HG02610 (cell line): Measurements from ENCODE around the gene SERPINA5.

Experiments used
- ATAC-seq: cut with Tn5 transposase; IDR thresholded peaks from one replicate; pipeline ENCODE4 v1.9.1; 2021; ENCODE audit warnings: mild to moderate bottlenecking, moderate library complexity; ENCODE audit not compliant: unreplicated experiment

SERPINA5 gene, protein sequence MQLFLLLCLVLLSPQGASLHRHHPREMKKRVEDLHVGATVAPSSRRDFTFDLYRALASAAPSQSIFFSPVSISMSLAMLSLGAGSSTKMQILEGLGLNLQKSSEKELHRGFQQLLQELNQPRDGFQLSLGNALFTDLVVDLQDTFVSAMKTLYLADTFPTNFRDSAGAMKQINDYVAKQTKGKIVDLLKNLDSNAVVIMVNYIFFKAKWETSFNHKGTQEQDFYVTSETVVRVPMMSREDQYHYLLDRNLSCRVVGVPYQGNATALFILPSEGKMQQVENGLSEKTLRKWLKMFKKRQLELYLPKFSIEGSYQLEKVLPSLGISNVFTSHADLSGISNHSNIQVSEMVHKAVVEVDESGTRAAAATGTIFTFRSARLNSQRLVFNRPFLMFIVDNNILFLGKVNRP

DNA sequence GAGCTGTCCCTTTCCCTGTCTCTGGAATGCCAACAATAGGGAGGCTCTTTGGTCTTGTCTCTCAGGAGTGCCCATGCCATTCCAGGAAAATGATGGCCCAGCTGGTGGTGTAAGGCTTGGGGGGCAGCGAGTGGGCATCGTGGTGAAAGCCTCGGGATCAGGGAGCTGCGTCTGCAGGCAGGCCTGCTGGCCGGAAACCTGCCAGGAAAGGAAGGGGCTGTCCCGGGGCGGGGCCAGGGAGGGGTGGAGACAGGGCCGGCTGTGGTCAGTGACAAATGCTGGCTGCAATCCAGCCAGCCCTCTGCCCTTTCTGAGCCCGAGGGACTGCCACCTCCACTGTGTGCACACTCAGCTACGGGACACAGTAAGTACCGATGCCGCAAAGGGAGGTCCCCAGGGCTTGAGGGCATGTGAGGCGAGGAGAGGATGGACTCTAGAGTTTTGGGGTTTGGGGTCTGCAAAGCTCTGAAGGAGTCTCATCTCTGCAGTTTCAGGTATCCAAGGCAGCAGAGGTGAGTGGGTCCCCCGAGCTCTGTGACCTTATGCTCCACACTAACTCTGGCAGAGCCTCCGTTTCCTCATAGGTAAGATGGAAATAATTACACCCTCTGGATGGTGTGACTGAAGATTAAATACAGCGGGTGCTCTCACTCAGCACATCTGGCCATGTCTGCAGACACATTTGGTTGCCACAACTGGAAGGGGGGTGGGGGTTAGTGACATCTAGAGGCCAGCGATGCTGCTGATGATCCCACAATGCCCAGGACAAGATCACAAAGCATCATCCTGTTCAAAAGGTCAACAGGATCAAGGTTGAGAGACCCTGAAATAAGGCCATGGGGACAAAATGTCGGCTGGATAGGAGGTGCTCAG, at the start of gene SERPINA5:
SERPINA5 (plus strand) TSS at position 300 of the 873 bp plus-strand sequence. CDS start 5,937 bp downstream, outside the sequence.
- ATAC-seq = no peak

DNA sequence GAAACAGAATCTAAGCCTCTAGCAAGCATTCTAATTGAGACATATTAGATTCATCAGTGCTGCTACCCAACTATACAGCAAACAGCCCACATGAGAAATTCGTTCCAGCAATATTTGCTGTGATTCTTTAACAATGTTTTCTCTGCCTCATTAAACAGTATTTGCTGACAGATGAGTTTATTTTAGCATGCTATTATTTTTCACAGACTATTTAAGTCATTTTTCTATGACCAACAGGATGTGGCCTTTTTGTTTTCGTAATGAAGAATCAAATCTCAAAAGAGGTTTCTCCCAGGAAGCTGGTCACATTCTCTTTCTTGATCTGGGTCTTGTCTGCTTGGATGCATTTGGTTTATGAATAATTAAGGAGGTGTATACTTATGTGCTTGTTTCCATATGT, 48.8 kb upstream of the SERPINA5 start:
- no peak for ATAC-seq

DNA sequence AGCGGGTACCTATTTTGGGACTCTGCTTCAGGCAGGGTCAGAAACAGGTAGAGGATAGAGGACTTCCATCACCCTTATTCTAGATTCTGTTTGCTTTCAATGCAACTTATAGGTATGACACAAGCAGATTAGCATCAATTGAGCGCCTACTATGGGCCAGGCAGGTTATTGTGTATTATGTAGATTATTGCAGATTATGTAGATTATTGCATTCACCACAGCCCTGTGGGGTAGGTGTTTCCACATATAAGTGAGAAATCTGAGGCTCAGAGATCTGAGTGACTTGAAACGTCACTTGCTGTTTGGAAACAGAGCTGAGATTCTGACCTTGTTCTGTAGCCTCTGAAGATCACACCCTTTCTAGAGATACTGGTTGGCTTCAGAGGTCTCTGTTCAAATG, 45.7 kb upstream of the SERPINA5 start:
- no peak for ATAC-seq

DNA sequence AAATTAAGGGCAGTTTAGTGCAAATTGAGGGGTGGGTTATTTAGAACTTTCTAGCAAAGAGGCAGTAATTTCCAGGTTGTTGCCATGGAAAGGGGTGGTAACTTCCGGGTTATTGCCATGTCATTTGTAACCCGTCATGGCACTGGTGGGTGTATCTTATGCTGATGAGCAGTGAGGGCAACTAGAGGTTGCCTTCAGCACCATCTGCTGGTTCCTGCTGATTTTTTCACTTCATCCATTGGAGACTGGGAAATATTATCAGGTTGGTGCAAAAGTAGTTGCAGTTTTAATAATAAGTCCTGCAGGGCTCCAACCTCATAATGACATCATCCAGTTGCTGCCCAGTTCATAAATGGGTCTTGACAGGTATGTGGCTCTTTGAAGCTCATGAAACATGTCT, 44.4 kb upstream of the SERPINA5 start:
- ATAC-seq = no peak

DNA sequence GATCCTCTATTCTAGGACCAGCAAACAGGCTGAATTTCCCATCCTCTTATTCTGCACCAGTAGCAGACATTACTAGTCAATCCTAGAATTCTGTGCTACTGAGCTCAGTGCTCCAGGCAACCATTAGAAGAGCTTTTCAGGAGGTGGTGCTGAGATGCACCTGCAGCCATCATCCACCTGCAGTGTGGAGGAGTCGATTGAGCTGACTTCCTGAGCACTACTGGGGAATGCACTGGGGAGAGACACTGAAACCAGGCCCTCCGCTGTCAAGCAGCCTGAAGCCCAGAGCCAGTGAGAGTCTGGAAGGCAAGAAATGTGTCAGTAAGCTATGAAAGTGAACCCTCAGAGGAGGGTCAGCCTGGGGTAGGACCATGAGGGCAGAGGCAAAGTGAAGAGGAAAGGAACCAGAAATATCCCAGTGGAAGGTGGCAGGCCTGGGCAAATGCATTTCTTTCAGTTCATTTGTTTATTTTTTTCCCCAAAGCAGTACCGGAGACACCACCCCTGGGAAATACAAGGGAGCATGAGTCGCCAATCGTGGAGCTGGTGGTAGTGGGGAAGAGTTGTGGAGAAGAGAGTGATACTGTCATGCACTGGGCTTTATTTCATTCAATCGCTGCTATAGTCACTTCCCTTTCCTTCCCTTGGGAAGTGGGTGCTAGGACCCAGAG, 43.0 kb upstream of the SERPINA5 start:
- ATAC-seq = no peak

DNA sequence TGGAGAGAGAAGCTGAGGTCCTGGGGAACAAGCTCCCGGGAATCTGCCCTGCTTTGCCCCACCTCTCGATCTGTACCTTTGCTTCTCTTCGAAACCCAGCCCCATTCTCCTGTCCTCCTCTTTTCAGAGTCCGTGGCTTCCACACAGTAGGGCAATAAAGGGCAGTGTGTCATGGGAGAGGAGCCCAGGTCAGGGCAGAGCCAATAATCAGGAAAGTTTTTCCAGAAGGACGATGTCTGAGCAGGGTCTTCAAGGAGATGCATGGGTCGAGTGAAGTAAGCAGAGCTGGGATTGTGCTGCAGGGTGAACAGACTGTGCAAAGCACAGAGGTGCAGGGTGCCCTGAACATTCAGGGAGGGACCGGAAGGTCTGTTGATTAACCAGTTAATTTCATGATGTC, 42.0 kb upstream of the SERPINA5 start:
- no peak for ATAC-seq

DNA sequence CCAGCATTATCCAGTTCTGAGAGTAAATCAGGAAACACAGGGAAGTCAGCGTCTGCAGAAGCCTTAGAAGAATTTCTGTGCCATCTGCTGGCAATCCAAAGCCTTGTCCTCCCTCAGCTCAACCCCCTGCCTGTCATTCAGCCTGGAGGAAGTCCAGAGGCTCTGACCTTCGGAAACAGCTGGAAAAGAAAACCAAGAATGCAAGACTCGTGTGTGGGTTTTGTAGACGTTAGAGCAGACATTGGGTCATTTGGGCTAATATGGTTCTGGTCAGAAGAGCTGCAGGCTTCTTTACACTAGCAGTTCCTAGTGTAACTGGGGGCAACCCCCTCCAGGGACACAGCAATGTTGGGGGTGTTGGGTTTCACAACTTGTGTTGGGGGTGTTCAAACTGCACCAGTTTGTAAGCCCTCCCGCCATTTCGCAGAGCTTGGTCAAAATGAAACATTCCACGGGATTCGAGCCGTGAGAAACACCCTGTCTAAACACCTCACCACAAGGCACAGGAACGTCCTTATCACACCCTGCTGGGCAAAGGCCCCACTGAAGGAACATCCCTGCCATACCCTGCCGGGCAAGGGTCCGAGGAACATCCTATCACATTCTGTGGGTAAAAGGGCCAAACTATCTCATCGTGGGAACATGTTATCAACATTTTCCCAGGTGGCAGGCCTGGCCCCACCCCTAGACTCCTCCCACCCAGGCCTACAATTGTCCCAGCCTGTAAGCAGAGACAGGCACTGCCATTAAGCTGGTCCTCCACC, 41.0 kb upstream of the SERPINA5 start:
- ATAC-seq = no peak

DNA sequence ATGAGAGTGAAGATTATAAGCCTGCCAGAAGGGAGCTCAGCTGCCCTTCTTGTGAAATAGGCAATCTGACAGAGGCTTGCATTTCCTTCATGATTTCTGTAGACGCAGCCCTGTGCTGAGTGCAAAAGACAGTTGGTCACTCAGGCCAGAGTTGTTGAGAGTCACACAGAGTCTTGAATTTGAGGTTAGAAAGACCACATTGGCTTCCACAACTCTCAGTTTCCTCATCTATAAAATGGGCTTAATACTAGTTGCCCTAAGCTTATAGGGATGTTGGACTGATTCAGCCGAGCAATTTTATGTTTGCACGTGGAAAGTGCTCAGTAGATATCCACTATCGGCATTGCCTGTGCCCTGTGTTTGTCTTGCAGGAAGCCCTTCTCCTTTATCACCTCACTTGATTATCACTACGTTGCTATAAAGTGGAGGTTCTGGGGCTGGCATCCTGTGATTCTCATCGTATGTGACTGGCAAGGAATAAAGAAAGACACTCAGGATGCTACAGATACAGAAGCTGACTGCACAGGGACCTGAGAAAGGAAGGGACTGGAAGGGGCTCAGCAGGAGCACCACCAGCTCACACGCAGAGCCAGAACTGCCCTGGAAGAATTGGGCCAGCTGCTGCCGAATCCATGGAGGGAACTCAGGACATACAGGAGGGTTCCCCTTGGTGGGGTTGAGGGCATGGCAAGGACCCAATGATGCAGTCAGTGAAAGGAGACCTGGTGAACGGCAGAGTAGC, 39.8 kb upstream of the SERPINA5 start:
- no peak for ATAC-seq

DNA sequence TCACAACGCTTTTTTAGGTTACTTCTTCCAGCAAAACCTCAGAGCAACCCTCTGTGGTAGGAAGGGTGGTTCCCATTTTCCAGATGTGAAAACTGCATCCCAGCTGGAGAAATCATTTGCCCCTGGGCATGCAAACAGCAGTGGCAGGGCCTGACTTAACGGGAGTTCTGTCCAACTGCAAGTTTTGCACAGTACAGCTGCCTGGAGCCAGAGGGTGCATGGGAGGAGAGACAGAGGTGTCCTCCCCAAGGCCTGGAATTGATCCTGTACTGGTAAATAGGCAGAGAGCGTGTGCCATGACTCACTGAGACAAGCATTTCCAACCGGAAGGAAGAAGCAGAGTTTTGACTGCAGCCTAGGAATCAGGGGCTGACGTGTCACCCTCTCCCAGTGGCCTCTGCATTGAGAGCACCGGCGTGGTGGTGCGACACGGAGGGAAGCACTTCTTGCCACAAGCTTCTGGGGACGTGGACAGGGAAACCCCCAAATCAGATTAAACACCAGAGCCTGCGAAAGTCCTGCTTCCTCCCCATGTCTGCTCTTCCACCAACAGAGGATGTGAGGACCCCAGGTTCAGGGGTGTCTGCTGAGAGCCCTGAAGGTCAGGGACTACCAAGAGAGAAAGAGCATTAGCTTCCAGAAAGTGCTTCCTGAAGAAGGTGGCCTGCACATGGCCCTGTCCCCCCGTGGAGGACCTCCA, 39.0 kb upstream of the SERPINA5 start:
- ATAC-seq = no peak

DNA sequence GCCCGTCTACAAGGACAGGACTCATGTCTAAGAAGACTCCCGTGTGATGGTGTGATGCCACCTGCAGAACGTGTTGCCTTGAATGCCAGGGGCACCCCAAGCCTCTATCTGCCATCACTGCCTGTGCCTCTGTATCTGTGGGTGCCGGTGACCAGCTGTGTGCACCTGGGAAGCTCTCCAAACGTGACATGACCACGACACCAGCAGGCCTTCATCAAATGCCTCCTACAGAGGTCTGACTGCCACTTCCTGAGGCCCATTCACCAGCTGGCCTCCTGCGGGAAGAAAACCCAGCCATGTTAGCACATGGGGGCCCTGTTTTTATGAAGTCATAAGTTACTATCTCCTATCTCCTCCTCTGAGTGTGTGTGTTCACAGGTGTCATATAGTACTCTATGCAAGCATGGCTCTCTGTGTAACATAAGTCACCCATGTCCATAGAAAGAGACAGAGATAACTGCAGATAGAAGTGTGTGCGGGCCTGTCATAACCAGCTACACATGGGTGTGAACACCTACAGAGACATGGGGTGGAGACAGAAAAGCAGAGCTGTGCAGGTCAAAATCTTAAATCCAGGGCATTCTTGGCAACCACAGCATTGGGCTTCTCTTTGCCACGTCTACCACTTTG, 38.3 kb upstream of the SERPINA5 start:
- ATAC-seq = no peak

DNA sequence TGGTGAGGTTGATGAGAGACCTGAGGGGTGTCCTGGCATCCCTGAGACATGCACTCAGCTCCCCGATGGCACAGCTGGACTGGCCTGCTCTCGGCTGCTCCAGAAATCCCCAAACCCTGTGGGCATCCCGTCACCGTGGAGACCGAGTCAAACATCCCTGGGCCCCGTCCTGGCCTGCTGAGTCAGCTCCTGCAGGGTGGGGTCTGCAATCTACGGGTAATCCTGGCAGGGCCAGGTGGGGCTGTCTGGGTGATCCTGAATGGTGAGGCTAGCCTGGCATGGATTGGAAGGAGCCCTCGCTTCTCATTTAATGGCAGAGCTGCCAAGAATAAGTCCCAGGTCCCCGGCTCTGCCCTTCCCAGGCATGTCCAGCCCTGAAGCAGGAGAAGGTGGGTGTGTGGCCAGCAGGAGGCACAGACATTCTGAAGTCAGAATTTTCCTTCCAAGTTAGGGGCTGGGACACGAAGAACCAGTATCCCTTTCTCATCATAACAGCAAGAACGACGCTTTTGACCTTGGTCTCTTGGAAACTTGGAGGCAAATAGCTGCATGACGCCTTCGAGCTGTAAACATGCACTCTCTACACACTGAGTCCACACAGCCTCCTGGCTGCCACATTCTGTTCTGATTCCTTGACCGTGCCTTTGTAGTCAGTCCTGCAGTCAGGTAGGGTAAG, 37.6 kb upstream of the SERPINA5 start:
- ATAC-seq = no peak

DNA sequence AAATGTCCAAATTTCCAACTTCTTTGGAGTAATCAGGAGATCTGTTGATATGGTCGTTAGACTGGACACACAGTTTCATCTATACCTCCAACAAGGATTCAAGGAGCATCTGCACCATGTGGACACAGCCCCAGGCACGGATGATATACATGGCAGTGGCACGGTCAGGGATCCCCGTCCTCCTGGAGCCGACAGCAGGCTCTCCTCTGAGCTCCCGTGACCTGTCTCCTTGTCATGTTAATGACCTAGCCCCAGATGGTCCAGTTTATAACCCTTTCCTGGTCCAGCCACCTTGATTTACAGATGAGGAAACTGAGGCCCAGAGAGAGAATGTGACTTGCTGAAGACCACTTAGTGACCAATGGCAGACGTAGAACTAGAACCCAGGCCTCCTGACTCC, 36.5 kb upstream of the SERPINA5 start:
- no peak for ATAC-seq

DNA sequence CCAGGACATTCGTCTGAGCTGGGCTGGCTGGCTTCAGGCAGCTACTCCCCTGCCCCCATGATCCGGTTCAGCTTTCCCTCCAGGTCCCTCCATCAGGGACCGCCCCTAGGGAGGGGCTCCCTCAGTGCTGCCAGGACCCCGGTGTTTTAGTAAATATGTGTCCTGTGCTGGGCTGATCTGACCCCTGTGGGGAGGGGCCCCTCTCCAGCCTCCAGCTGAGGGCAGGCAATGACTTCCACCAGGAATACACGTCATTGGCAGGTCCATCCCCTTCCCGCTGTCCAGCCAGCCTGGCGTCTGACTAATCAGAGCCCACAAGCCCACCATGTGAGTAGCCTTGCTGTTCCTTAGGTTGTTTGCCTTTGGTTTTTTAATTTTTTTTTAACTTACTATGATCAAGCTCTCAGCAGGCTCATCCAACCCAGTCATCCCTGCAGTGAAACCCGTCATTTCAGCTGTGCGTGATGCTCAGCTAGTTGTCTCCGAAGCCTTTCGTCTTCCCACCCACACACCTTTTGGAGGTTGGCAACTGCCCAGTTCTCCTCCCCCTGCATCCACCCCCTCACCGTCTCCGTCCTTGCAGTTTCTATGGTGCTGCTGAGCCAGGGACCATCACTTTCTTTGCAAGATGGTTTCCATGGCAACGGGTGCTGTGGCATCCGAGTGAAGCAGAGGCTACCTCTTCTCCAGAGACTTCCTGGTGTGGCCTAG, 35.9 kb upstream of the SERPINA5 start:
- ATAC-seq = no peak

DNA sequence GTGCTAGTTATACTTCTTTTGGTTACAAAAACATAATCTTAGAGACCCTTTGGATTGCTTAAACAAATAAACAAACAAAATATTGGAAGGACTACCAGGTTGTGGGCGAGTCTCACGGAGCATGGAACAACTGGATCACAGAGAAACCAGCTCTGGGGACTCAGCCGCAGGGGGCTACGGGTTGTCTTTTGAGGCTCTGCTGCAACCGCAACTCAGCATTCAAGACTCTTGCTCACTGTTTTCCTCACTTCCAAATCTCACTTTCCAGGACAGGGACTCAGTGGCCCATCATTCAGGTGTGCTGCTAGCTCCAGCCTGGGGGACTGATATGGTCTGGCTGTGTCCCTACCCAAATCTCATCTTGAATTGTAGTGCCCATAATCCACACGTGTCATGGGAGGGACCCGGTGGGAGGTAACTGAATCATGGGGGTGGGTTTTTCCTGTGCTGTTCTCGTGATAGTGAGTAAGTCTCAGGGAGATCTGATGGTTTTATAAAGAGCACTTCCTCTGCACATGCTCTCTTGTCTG, 34.0 kb upstream of the SERPINA5 start:
- no peak for ATAC-seq

DNA sequence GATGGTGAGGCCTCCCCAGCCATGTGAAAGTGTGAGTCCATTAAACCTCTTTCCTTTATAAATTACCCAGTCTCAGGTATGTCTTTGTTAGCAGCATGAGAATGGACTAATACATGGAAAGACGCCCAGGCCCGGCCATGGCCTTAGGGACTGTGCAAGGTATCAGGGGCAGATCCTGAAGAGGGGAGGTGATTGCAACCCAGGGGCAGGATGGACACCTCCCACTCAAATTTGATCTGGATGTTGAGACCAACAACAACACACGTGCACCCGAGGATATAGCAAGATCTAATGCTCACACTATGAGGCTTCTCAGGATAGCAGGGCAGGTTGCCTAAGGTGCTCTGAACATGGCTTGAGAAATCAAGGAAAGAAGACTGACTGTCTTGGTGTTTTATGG, 33.5 kb upstream of the SERPINA5 start:
- ATAC-seq = no peak

DNA sequence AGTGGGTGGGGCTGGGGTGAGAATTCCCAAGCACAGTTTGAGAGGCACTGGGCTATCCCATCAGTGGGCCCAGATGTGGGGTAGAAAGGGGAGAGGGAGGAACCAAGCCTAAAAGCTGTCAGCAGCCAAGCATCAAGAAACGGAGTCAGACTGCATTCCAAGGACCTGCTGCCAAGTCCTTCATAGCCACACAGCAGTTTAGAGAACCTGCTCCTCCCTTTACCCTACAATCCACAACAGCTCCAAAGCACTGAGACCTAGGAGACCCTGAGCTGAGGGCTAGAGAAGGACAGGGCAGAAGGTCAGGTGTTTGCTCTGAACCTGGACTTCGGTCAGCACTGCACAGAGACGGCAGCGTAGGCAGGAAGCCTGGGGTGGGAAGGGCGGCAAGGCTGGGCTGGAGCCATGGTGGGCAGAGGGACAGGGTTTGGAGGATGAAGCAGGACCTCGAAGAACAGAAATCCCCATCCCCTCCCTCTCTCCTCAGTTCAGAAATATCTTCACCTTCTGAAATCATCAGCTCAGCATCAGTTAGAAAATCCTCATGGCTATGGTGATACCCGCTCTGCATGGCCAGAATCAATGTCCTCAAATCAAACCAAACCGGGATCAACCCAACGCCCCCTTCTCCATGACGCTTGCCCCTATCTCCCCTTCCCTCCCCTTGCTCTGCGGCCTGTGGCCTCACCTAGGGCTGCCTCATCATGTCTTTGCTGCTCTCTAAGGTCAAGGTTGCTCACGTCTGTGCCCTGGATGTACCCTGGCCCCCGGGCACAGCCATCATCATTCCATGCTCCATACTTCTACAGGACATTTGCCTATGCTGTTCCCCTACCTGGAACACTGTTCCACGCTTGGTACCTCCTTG, 32.9 kb upstream of the SERPINA5 start:
- ATAC-seq = no peak
